GM23338 (cell line): ENCODE results near the gene PLEKHG4B.

Source experiments
- CREB1 ChIP-seq: fragments of 250-450 bp; sonication (Bioruptor Pico); IDR thresholded peaks from 2 replicates; pipeline ENCODE4 v1.5.0; 2020; ENCODE audit warnings: low read depth, mild to moderate bottlenecking, moderate library complexity
- CTCF ChIP-seq, 2 experiments: fragments of 200-600 bp in 1 of 2; sonication (generic) in 1 of 2; conservative IDR thresholded peaks; 2 replicates each; pipeline versions ENCODE4 v1.5.1 to v1.6.1; 2016 to 2017; ENCODE audit warnings: antibody characterized with exemption in 2 of 2, low read depth in 2 of 2, mild to moderate bottlenecking in 2 of 2, moderate library complexity in 1 of 2
- ETS1 ChIP-seq: IDR thresholded peaks from 2 replicates; pipeline ENCODE4 v1.6.1; 2016; ENCODE audit warnings: antibody characterized with exemption
- EZH2 ChIP-seq: fragments of 200-600 bp; sonication (generic); IDR thresholded peaks from one replicate; pipeline ENCODE4 v1.8.0; 2017; ENCODE audit warnings: antibody characterized with exemption, mild to moderate bottlenecking, low read depth; ENCODE audit not compliant: unreplicated experiment
- EZH2phosphoT487 ChIP-seq: fragments of 200-600 bp; sonication (generic); IDR thresholded peaks from one replicate; pipeline ENCODE4 v1.8.1; 2018; ENCODE audit warnings: antibody characterized with exemption; ENCODE audit not compliant: unreplicated experiment
- JUNB ChIP-seq: IDR thresholded peaks from one replicate; pipeline ENCODE4 v1.6.1; 2016; ENCODE audit warnings: antibody characterized with exemption; ENCODE audit not compliant: unreplicated experiment
- NANOG ChIP-seq: IDR thresholded peaks from 2 replicates; pipeline ENCODE4 v1.6.1; 2016; ENCODE audit warnings: antibody characterized with exemption, borderline replicate concordance
- POLR2AphosphoS5 ChIP-seq: IDR thresholded peaks from 2 replicates; pipeline ENCODE4 v1.6.1; 2016; ENCODE audit warnings: antibody characterized with exemption, low read depth
- REST ChIP-seq: IDR thresholded peaks from one replicate; pipeline ENCODE4 v1.6.1; 2018; ENCODE audit warnings: antibody characterized with exemption; ENCODE audit not compliant: unreplicated experiment
- ZNF114 ChIP-seq: fragments of 250-450 bp; sonication (Bioruptor Pico); IDR thresholded peaks from 2 replicates; pipeline ENCODE4 v1.5.0; 2020; ENCODE audit warnings: mild to moderate bottlenecking, moderate library complexity
- ZNF462 ChIP-seq: fragments of 250-450 bp; sonication (Bioruptor Pico); IDR thresholded peaks from 2 replicates; pipeline ENCODE4 v1.5.0; 2020; ENCODE audit warnings: mild to moderate bottlenecking, moderate library complexity

- peak; percentile 24 to 61; a peak in 3 of 4 replicates for TF ChIP-seq CTCF (conservative IDR thresholded peaks at IDR 0.05; ENCODE audit: low read depth in 2 of 2)
- no peak for TF ChIP-seq JUNB
- no peak for TF ChIP-seq REST
- no peak for TF ChIP-seq EZH2phosphoT487
- no peak for TF ChIP-seq POLR2AphosphoS5
- no peak for TF ChIP-seq EZH2
- no peak for TF ChIP-seq NANOG
- TF ChIP-seq CREB1 = no peak
- no peak for TF ChIP-seq ETS1
- no peak for TF ChIP-seq ZNF462 (CRISPR knock-in tag)
- no peak for TF ChIP-seq ZNF114 (CRISPR knock-in tag)
These were observed 103.6 kb downstream of the PLEKHG4B start for GRCh38 chr5:195401-196160.
